Measurements from ENCODE around the gene NPAS3.

NPAS3 gene

GRCh38 chr14:33528655-33529054 lies 590.0 kb downstream of the NPAS3 start:
- no peak for DNase-seq

GRCh38 chr14:33529787-33530757 lies 591.4 kb downstream of the NPAS3 start:
- DNase-seq, result no peak

DNA sequence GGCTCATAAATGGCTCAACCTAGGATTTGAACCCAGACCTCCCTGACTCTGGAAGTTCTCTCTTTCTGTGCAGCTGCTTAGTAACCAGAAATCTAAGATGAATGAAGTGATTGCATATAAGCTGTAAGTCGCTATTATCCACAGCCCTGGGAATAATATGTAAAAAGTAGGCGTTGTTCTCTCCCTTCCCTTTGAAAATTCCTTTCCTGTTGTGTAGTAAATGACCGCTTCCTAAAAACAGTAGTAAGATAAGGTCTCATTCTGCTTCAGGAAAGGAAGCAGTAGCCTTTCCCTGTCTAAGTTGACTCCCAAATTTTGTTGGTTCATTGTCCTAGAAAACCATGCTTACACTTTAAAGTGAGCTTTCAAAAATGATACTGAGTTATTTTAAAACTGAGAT lies 593.9 kb downstream of the NPAS3 start:
- no peak for DNase-seq

DNA sequence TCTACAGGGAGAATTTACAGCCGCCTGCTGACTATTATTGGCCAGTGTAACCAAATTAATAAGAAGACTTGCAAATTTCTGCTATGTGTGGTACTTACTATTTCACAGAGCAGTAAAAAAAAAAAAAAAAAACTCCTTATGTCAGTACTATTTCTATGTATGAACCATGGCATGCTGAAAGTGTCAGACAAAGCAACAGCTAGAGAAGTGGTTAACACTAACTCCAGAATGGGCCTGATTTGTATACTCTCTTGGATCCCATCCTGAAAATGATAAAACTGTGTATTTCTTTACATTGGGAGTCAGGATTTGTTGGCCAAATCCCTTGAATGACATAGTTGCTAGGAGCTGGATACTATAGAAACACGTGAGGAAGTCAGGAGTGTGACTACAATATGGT lies 595.4 kb downstream of the NPAS3 start:
- no peak for DNase-seq

DNA sequence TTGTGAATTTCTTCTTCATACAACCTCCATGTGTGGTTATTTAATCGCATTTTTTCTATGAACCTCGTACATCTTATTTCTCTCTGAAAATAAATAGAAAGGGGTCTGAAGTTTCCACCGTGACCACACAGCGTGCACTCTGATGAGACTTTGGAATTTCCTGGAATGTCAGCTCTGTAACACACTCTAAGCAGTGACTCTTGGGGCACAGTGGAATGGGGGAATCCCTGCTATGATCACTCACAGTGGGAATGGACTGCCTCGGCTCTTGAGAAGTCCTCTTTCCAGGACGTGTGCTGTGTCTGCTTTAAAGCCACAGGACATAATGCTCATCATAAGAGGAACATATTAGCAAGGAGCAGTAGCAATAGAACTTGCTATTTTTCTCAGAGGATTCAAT lies 596.0 kb downstream of the NPAS3 start:
- DNase-seq, result no peak

- no peak for DNase-seq
Observed at GRCh38 chr14:33539918-33540357, 601.3 kb downstream of the NPAS3 start.

DNA sequence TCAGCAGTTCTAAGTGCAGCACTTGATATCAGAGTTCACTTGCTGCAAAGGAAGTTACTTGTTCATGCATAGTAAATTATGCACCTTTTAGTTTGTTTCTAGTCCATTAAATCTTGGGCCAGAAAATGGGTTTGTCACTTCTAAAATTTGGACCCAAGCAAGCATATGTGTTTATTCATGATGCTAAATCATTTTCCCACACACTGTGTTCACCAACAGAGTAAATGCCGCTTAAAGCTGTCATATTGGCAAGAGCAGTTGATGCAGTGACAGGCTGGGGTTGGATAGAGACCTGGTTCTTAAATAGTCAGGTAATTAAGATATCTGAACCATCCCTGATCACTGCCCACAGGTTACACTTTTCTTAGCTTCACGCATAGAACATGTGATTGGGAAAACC lies 602.5 kb downstream of the NPAS3 start:
- DNase-seq, result no peak

DNA sequence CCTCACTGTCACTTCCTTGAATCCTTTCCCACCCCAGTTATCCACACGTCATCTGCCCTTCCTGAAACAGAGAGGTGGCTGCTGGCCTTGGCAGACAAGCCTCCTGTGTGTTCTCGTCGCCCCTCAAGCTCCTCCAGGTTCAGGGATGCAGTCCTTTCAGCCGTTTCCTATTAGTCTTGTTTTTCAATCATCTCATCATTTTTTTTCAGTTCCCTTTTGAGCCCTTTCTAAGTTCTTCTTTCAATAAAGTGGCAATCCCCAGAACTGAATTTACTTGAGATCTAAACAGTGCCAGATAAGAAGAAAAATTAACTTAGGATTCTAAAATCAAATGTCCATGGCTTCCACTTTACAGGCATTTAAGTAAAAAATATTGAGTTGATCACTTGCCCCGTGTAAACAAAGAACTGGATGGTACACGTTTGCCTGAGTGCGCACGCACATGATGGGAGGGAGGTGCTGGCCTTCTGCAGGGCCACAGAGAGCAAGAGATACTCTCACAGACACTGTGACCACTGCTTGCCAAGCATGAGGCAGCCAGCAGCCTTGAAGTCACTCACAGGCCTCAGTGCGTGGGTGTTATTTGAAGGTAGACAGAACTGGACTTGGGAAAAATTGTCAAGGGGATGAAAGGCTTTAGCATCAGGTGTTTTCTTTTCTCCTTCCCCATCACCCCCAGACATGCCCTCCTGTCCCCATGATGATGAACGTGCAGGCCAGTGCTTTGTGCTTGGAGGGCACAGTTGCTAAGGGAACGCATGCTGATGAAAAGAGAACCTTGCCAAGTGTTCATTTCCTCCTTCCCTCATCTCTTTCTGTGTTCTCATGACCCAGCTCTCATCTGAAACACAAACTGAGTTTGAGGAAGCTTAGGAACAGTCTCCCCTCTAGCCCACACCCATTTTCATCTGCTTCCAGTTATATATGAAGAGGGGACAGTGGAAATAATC lies 603.9 kb downstream of the NPAS3 start:
- DNase-seq, result no peak

DNA sequence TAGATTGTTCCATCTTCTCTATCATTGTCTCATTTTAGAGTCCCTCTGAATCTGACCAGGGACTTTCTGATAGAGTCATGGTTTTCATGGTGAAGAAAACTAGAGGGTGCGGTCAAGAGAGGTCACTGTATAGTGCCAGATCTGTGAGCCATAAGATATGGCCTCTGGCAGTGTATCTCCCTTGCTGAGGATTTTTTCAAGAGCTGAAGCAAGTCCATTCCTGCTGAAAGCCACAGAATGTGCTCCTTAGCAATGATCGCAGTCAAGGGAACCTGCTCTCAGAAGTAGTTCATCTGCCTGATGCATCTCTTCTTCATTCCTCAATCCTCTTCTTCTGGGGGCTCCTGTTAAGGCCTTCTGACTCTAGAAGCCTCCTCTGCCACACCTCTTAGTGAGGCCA lies 607.0 kb downstream of the NPAS3 start:
- DNase-seq, result no peak

DNA sequence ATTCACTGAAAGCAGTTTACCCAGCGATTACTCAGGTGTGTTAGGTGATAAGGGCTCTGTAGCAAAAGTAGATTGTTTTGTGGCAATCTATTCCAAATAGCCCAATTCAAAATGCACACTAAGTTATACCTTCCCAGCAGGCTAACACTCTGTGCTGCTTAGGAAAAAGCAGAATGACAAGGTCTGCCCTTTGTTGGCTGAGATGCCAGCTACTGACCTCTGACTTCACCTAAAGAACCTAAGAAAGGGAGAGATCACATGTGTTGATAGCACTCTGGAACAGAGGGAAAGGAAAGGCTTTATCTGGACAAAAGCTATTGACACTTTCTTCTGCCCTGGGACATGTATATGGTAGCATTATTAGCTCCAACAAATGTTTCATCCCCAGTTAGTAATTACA lies 609.9 kb downstream of the NPAS3 start:
- no peak for DNase-seq

DNA sequence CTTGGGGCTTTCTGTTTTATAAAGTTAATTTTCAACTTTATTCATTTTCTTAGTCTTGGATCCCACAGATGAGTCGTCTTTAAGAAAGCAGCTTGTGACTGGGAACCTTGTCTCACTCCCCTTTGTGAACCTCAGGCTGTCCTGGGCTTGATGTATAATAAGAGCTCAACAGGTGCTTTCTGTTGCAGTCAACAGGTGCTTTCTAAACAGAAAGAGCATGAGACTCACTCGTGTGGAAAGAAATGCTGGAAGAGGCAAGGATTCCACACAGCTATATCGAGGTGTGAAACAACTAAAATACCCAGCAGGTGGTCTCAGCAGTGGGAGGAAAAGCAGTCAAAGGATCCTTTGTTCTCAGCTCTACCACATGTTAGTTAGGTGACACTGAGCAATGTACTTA lies 613.3 kb downstream of the NPAS3 start:
- no peak for DNase-seq

DNA sequence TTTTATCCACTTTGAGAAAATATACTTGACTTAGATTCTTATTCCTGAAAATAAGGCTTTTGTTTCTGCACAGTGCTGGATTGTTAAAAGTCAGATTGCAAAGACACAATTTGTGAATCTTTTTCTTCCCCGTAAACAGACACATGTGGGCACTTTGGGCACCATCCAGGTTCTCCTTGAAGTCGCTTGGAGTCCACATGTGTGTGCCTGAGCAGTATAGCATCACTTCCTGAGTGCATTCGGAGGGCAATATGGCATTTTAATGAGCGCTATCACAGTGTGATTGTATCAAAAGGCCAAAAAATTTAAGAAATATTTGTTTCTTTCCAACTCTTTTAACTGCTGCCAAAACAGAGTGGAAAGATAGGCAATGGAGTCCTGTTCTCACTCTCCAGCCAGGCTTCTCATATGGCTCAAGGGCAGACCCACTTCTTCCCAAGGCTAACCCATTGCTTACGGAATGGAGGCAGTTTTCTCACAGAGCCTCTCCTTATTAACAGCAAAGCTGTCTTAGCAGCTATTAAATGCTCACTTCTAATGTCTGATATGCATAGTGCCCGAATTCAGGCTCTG lies 615.1 kb downstream of the NPAS3 start:
- no peak for DNase-seq

GRCh38 chr14:33554988-33555387 lies 616.3 kb downstream of the NPAS3 start:
- DNase-seq, result no peak

- no peak for DNase-seq
Observed at GRCh38 chr14:33555710-33556350, 617.2 kb downstream of the NPAS3 start.

- no peak for DNase-seq
Observed at GRCh38 chr14:33556382-33557121, 617.9 kb downstream of the NPAS3 start.

DNA sequence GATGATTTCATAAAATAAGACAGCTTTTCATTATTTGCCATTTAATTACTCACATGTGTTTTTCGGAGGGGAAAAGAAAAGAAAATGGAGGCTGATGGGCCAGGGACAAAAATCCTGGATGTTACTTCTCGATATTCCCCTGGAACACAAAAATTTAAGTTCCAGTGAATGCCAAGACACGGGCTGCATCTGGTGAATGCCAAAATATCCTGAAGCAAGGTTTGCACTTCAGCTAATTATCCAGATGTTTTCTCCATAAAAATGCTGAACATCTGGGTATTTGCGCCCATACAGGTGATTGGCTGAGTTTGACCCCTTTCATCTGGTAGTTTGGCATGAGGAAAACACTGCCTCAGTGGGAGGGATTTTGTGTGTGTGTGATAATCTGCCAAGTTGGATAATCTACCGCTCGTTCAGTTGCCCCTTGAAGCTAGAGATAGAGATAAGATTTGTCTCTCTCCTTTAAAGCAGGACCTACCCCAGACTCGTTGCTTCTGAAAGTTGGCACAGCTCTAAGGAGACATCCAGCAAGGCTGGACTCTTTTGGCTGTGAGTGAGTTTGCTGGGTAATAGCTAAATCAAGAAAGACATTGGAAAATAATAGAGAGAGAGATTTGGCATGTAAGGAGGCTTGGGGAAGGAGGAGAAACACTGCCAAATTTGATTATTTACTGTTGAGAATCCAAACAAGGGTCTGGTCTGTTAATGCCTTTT lies 622.2 kb downstream of the NPAS3 start:
- DNase-seq, result no peak

DNA sequence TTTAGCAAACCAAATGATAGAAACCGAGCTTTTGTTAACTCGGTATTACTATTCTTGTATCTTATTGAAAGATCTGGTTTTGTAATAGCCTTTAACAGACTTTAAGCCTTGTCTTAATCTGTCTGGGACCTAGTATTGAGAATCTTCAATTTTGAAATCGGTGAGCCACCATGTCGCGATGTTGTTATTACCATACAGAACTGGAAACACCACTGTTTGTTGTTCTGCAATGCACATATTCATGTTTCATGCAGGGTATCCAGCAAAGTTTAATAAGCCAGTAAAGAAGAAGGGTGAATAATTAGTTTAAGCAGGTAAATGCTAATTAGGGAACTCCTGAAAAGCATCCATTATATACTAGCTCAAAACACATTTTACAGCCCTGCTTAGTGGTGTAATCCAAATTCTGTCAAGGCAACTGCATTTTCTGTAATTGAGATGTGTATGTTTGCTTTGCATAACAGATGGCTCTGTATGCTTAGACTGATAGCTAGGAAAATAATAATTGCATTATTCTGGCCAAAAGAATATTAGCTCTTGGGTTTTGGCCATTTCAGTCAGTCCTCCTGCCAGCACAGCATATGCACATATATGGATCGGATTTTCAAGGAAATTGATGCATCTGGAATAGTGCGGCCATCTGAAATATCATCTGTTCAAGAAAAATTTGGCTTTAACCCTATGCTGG lies 623.0 kb downstream of the NPAS3 start:
- no peak for DNase-seq

GRCh38 chr14:33563191-33563900 lies 624.7 kb downstream of the NPAS3 start:
- no peak for DNase-seq

GRCh38 chr14:33563901-33564197 lies 625.2 kb downstream of the NPAS3 start:
- DNase-seq, result no peak
